ENCODE data around the gene SPTBN4.

Gene SPTBN4

DNA sequence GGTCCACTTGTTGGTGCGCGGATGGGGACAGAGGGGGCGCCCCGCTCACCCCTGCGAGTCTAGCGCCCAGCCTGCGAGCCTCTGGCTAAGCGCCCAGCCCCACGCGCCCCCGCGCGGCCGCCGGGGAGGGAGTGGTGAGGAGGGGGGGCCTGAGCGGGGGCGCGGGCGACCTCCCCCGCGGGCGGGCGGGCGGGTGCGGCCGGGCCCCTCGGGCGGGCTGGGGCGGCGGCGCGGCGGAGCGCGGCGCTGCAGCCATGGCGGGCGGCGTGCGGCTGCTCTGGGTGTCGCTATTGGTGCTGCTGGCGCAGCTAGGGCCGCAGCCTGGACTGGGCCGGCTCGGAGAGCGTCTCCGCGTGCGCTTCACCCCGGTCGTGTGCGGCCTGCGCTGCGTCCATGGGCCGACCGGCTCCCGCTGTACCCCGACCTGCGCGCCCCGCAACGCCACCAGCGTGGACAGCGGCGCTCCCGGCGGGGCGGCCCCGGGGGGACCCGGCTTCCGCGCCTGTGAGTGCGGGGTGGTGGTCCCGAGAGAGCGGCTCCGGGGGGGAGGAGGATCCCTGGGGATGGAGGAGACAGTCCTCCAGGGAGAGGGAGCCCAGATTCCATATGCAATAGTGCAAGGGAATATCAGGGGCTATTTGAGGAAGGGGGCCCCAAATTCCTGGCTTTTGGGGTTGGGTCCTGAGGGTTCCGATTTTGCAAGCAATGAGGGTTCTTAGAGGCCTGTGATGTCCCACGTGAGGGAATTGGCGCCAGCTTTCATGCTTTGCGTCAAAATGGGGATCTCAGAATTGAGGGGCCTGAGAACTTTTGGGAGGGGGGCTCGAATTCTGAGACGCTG is 134.6 kb downstream of the SPTBN4 start, which contains the start of gene LTBP4:
Gene LTBP4 (plus strand): TSS at position 236 of the 841 bp plus-strand sequence. CDS start 19 bp downstream, at position 255.
- TF ChIP-seq TEAD4 (IDR thresholded peaks at IDR 0.05) (no peak), EGR1 (IDR thresholded peaks at IDR 0.05) (peak; percentile 26; the same call in 1 of the 2 replicates), YY1 (IDR thresholded peaks at IDR 0.05; ENCODE audit: low read depth) (0 out of 2 replicates have a peak, but pooled peaks have one; percentile 18), FOXM1 (IDR thresholded peaks at IDR 0.05; ENCODE audit: borderline replicate concordance, low read depth) (no peak), REST (IDR thresholded peaks at IDR 0.05; ENCODE audit: low read depth) (no peak), TCF12 (IDR thresholded peaks at IDR 0.05; ENCODE audit: low read depth) (no peak), TAF1 (IDR thresholded peaks at IDR 0.05; ENCODE audit: low read depth) (no peak)
- TF ChIP-seq, protein P1, sequence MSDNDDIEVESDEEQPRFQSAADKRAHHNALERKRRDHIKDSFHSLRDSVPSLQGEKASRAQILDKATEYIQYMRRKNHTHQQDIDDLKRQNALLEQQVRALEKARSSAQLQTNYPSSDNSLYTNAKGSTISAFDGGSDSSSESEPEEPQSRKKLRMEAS (IDR thresholded peaks at IDR 0.05): peak; percentile 56

DNA sequence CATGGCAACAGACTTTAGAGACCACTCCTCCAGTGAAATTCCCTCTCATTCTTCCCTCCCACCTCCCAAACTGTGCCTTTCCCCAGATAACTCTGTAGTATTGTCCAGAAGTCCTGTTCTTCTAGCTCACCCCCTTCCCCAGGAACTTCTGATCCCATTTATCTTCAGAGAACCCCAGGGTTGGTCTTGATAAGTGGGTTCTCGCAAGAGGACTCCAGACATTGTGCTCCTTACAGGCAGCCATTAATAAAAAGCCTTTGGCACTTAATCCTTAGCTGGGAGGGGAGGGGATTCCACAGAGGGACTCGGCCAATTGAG is 136.2 kb downstream of the SPTBN4 start:
- TF ChIP-seq NFIC (IDR thresholded peaks at IDR 0.05) (no peak), REST (IDR thresholded peaks at IDR 0.05; ENCODE audit: low read depth) (no peak), TAF1 (IDR thresholded peaks at IDR 0.05; ENCODE audit: low read depth) (no peak), EGR1 (IDR thresholded peaks at IDR 0.05) (no peak), RAD21 (IDR thresholded peaks at IDR 0.05; ENCODE audit: low read depth) (no peak), EP300 (IDR thresholded peaks at IDR 0.05; ENCODE audit: borderline replicate concordance) (no peak), YY1 (IDR thresholded peaks at IDR 0.05; ENCODE audit: low read depth) (no peak), TCF12 (IDR thresholded peaks at IDR 0.05; ENCODE audit: low read depth) (no peak), CREB1 (IDR thresholded peaks at IDR 0.05; ENCODE audit: low read depth) (no peak), FOXM1 (IDR thresholded peaks at IDR 0.05; ENCODE audit: borderline replicate concordance, low read depth) (no peak), ZBTB7A (IDR thresholded peaks at IDR 0.05; ENCODE audit: low read depth) (no peak), TEAD4 (IDR thresholded peaks at IDR 0.05) (no peak), CEBPB (IDR thresholded peaks at IDR 0.05) (no peak), USF1 (IDR thresholded peaks at IDR 0.05) (no peak)
- TF ChIP-seq, protein P1 (IDR thresholded peaks at IDR 0.05): no peak

DNA sequence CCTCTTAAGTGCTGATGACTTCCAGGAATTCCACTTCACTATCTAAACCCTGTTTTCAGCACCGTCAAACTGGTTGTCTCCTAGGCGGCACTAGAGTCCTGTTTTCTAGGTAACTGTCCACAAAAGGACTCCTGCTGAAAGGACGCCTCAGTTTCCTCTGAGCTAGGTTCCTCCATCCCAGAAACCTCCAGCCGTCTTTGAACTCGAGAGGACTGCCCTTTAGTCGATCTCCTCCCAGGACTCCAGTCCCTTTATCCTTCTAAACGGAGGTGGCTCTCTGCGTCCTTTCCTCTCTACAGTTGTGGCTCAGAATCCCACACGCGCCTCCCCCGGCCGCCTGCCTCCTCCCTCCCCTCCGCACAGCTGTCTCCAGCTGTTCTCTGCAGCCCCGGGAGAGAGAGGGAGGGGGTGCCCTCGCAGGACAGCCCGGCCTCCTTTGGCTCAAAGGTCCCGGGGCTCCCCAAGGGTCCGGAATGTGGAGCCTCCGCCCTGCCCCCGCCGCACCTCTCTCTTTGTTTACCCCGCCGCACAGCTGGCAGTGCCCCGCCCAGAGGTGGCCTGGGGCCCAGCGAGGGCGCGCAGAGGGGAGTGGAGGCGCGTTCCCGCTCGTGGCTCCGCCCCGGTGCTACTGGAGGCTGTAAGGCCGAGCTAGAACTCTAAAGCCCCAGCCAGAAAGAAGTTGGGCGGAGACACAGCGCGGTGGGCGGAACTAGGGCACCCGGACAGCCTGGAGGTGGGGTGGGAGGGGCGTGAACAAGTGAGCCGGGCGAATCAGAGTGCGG is 136.8 kb downstream of the SPTBN4 start:
- no peak for TF ChIP-seq CEBPB (IDR thresholded peaks at IDR 0.05)
- TF ChIP-seq, protein P1 (IDR thresholded peaks at IDR 0.05): peak; percentile 61
- TF ChIP-seq CREB1 (IDR thresholded peaks at IDR 0.05; ENCODE audit: low read depth): 0 out of 2 replicates have a peak, but pooled peaks have one; percentile 10
- TF ChIP-seq RAD21 (IDR thresholded peaks at IDR 0.05; ENCODE audit: low read depth): peak; percentile 21; the same call in 1 of the 2 replicates
- peak; percentile 81 for TF ChIP-seq TEAD4 (IDR thresholded peaks at IDR 0.05)
- TF ChIP-seq YY1 (IDR thresholded peaks at IDR 0.05; ENCODE audit: low read depth): no peak
- peak; percentile 25 for TF ChIP-seq REST (IDR thresholded peaks at IDR 0.05; ENCODE audit: low read depth)
- 0 out of 2 replicates have a peak, but pooled peaks have one; percentile 2 for TF ChIP-seq USF1 (IDR thresholded peaks at IDR 0.05)
- TF ChIP-seq EP300 (IDR thresholded peaks at IDR 0.05; ENCODE audit: borderline replicate concordance): peak; percentile 45; the same call in 1 of the 2 replicates
- 0 out of 2 replicates have a peak, but pooled peaks have one; percentile 24 for TF ChIP-seq ZBTB7A (IDR thresholded peaks at IDR 0.05; ENCODE audit: low read depth)
- no peak for TF ChIP-seq EGR1 (IDR thresholded peaks at IDR 0.05)
- TF ChIP-seq TCF12 (IDR thresholded peaks at IDR 0.05; ENCODE audit: low read depth): peak; percentile 82
- TF ChIP-seq TAF1 (IDR thresholded peaks at IDR 0.05; ENCODE audit: low read depth): no peak
- TF ChIP-seq FOXM1 (IDR thresholded peaks at IDR 0.05; ENCODE audit: borderline replicate concordance, low read depth): no peak
- peak; percentile 80 for TF ChIP-seq NFIC (IDR thresholded peaks at IDR 0.05)

Measured in Ishikawa (cell line).